ENCODE results near the gene LACTB. TPM values are rescaled to one million over a fixed set of nuclear protein-coding genes. Genes with fewer than 3 reads are reported as not detected.

Gene LACTB, protein sequence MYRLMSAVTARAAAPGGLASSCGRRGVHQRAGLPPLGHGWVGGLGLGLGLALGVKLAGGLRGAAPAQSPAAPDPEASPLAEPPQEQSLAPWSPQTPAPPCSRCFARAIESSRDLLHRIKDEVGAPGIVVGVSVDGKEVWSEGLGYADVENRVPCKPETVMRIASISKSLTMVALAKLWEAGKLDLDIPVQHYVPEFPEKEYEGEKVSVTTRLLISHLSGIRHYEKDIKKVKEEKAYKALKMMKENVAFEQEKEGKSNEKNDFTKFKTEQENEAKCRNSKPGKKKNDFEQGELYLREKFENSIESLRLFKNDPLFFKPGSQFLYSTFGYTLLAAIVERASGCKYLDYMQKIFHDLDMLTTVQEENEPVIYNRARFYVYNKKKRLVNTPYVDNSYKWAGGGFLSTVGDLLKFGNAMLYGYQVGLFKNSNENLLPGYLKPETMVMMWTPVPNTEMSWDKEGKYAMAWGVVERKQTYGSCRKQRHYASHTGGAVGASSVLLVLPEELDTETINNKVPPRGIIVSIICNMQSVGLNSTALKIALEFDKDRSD
- 10 to 100 TPM; 15.4 to 24.3 (median 18.8) TPM for polyA plus RNA-seq (ENCODE audit: insufficient read length in 4 of 4)

- DNase-seq (ENCODE audit: low read depth in 4 of 4, low spot score in 2 of 4) = peak; percentile 64 to 85 (median 67)
These were observed at the start of gene LACTB for GRCh38 chr15:63121382-63122001. TSS of gene LACTB (plus strand) at chr15:63121861. CDS start at chr15:63121872, 11 bp downstream.

DNA sequence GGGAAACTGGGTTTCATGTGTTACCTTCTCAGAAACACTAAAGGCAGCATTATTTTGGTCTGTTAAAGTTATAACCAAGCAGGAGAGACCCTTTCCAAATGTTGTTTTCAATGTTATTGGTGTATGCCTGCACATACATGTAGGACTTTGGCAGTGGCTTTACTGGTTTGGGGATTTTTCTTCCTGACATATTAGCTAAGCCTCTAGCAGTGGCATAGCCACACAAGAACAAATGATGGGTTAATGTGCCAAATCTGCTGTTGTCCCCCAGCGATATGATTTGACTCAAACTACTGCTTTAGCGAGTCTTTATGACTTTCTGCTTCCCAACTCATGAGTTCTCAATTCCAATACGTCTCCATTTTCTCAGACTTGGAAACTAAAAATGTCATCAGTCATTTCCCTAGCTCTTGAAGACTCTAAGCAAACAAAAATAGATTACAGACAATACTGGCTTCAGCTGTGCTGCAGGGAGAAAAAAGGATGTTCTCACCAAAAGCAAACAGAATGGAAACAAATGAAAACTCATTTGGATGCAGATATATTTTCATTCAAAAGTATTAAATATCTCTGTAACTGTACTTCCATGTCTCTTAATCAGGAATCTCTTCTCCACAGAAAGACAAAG lies 49.5 kb upstream of the LACTB start:
- DNase-seq (ENCODE audit: low read depth in 4 of 4, low spot score in 2 of 4) = no peak

DNA sequence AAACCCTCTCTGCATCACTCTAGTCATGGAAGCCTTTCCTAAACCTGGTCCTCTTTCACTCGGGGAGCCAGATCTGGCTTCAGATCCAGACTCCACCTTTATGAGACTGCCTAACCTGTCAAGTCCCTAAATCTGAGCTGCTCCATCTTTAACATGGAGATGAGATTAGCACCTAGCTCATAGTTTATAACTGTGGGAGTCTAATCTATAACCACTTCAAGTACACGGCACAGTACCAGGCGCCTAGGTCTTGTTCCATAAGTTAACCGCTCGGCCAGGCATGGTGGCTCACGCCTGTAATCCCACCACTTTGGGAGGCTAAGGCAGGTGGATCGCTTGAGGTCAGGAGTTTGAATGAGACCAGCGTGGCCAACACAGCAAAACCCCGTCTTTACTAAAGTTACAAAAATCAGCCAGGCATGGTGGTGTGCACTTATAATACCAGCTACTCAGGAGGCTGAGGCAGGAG lies 48.8 kb upstream of the LACTB start:
- no peak for DNase-seq (ENCODE audit: low read depth in 4 of 4, low spot score in 2 of 4)

DNA sequence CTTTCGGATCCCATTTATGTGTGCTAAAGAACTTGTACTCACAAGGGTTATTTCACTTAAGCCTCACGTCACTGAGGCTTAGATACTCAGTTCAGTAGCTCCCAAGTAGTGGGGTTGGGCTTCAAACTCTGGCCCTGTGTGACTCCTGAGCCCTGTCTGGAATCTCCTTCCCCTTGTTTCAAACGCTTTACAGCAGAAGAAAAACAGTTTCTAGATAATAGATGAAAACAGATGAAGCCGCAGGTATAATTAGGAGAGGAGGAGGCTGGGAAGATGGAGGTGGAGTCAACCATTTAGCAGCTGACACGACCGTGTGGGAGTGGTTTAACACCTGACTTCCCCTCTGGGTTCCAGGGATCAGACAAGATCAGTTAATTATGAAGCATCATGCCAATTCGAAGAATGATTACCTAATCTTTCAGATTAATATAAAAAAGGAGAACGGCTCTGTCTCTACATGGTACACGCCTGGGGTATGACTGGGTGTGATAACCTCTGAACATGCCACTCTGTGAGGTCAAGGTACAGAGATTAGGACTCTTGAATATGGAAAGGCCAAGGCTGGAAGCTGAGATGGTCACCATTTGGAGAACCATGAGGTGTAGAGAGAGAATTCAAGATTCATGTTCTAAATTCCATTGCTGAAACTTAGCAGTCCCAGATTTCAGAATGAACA lies 48.0 kb upstream of the LACTB start:
- no peak for DNase-seq (ENCODE audit: low read depth in 4 of 4, low spot score in 2 of 4)

DNA sequence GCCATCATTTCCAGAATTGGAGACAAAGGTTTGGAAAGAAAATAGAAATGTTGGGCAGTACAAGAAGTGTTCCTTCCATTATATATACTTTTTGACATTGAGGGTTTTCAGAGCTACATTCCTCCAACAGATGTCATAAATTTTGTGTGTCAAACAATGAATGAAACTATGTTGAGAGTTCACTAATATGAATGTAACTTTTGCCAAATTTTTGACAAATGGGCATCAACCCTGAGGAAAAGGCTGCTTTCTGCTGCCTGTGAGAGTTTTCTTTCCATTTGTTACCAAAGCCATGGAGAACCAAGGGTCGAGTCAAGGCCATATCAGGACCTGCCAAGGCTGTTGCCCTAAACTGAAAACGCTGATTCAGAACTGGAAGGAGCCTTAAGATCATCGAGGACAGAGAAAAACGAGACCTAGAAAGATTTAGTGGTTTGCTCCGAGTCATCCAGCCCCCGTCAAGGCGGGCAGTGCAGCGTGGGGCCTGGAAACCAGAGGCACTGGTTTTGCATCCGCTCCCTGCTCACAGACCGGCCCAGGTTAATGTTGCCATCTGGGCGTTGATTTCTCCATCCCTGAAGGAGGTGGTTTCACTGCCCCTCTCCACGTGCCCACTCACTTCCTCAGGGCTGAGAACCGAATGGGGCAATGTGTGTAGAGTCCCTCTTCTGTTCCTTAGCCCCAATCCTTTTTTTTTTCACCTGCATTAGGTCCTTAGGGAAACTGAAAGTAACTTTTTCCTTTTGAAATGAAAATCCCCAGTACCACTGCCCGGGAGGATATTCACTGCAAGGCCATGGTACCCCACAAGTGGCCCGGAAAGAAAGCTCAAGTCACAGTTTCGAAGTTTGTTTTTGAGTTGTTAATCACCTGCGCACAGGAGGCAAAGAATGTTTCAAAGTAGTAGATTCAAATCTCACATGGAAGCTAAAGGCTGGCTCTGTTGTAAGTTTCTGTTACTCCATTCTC lies 46.4 kb upstream of the LACTB start:
- DNase-seq (ENCODE audit: low read depth in 4 of 4, low spot score in 2 of 4) = no peak

DNA sequence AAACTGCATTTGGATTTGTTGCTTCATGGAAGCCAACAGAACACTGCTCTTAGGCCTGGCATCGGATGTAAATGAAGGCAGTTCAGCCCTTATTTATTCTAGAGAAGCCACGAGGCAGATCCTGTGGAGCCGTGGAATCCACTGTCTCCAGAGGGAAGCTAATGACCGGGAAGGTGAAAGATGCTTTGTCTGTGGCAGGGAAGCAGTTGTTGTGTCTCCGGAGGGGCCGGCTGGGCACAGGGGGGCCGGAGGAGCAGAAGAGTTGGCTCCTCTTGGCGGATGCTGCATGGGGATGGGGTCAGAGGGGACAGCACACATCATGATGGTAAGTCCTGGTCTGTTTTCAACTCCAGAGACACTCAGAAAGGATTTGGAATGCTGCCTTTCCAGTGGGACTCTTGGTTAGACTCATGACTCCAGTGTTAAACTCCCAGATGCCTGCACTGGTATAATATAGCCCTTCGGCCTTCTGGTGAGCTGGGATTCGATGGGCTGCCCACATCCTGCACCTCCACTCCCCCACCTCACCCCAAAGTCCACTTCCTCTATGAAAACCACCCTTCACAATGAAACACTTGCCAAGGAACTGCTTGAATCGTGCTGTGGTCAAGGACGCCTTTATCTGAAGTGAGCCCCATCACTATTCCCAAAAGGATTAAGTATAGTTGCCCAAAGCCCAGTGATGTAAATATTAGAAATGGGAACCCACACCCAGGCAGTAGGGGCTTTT lies 45.5 kb upstream of the LACTB start:
- DNase-seq (ENCODE audit: low read depth in 4 of 4, low spot score in 2 of 4) = no peak

GRCh38 chr15:63076714-63077046 lies 45.0 kb upstream of the LACTB start:
- DNase-seq (ENCODE audit: low read depth in 4 of 4, low spot score in 2 of 4) = no peak

- no peak for DNase-seq (ENCODE audit: low read depth in 4 of 4, low spot score in 2 of 4)
These were observed 43.7 kb upstream of the LACTB start for GRCh38 chr15:63077952-63078351.

DNA sequence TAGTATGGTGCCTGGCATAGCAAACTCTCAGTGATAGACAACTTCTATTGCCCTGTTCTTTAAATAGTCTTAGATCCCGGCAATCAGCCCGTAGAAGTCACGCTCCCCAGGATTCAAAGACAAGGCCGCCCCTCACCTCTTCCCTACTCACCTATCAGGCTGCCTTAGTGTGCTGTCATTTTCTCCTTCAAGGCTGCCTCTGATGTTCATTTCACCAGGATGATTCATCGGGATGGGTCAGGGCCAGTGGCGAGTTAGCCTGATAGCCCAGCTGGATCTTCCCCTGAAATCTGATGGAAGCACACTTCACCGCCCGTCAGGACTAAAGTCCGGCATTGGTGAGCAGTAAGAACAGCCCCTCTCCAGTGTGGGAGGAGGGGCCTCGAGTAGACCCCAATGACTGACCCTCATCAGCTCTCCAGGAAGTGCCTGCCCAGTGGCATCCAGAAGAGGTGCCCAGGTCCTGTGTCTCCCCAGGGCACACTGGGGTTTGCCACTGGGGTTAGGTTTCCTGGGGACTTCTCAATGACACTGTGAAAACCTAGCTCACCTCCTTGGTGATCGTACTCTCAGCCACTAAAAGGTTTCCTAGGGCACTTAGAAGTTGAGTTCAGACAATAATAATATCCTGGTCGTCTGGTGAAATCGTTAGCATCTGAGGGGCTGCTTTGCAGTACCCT lies 41.6 kb upstream of the LACTB start:
- DNase-seq (ENCODE audit: low read depth in 4 of 4, low spot score in 2 of 4) = no peak

- DNase-seq (ENCODE audit: low read depth in 4 of 4, low spot score in 2 of 4) = no peak
These were observed 40.9 kb upstream of the LACTB start for GRCh38 chr15:63080634-63081250.

- no peak for DNase-seq (ENCODE audit: low read depth in 4 of 4, low spot score in 2 of 4)
These were observed 39.3 kb upstream of the LACTB start for GRCh38 chr15:63082366-63082765.

DNA sequence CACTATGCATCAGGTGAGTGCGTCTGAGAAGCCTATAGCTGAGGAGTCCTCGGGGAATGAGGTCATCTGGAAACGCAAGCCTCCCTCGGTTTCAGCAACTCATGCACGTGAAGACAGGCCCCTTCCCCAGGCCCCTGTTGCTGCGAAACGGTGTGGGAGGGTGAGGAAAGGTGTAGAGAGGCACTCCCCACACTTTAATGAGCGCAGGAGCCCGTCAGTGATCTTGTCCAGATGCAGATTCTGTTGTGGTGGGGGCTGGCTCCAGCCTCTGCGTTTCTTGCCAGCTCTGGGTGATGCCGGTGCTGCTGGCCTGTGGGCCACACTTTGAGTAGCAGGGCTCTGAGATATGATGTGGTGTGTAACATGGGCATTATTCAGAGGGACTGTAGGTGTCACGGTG lies 38.6 kb upstream of the LACTB start:
- no peak for DNase-seq (ENCODE audit: low read depth in 4 of 4, low spot score in 2 of 4)

- DNase-seq (ENCODE audit: low read depth in 4 of 4, low spot score in 2 of 4) = no peak
These were observed 38.1 kb upstream of the LACTB start for GRCh38 chr15:63083541-63083940.

GRCh38 chr15:63084806-63085205 lies 36.9 kb upstream of the LACTB start:
- DNase-seq (ENCODE audit: low read depth in 4 of 4, low spot score in 2 of 4) = no peak

GRCh38 chr15:63085289-63085688 lies 36.4 kb upstream of the LACTB start:
- no peak for DNase-seq (ENCODE audit: low read depth in 4 of 4, low spot score in 2 of 4)

DNA sequence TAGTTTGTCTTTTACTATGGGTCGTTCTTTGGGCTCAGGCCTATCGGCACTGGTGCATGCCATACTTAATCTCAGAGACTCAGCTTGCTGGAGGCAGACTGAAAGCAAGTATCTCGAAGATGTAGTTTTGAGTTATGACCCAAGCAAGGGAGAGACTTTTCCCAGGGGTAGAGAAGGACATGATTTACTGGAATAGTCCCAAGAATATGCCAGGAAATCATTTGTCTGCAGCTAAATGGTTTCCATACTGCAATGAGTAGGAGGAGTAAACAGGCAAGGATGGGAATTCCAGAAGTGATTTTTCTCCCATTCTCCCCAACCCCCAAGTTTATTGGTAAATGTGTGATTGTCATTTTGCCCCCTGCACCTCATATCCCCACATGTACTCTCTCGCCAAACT lies 35.4 kb upstream of the LACTB start:
- DNase-seq (ENCODE audit: low read depth in 4 of 4, low spot score in 2 of 4) = no peak

DNA sequence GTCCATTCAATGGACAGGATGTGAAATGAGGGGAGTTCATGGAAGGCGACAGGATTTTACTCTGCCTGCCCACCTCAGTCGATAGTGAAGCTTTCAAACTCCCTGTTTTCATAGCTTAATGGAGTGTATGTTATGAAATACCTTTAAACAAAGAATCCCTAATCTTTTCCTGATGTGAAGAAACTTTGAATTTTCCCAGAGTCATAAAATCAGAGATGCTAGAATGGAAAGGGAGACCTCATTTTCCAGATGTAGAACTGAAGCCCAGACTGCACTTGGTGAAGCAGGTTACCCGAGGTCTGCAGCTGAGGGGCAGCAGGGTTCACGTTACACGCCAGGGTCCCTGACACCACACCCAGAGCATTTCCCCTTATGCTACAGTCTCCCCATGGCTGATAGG lies 34.7 kb upstream of the LACTB start:
- DNase-seq (ENCODE audit: low read depth in 4 of 4, low spot score in 2 of 4) = no peak

All from left renal cortex interstitium (tissue), 4 donors.